Hepatocyte (in vitro differentiated cells): ENCODE results near the gene RNF125.

ENCODE experiments used
- EZH2 ChIP-seq: fragments of 200-600 bp; sonication (generic); IDR thresholded peaks from 2 replicates; pipeline ENCODE4 v1.6.1; 2016; ENCODE audit warnings: antibody characterized with exemption, mild to moderate bottlenecking, borderline replicate concordance
- TF ChIP-seq, protein P1 (sequence below): fragments of 200-600 bp; sonication (generic); IDR thresholded peaks from 2 replicates; pipeline ENCODE4 v1.5.1; 2016; ENCODE audit warnings: antibody characterized with exemption, mild to moderate bottlenecking; ENCODE audit not compliant: poor library complexity

DNA sequence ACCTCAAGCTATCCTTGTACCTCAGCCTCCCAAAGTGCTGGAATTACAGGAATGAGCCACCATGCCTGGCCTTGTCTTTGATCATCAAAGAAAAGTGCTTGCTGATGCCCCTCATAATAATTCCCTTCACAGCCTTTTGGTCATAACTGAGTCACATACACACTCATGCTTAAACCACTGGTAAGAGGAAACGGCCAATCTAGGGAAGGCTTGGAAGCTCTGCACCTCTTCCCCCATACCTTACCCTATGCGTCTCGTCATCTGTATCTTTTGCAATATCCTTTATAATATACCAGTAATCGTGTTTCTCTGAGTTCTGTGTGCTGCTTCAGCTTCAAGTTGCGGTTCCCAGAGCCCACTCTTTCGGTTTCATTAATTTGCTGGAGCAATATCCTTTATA is 68.3 kb downstream of the RNF125 start:
- TF ChIP-seq, protein P1, sequence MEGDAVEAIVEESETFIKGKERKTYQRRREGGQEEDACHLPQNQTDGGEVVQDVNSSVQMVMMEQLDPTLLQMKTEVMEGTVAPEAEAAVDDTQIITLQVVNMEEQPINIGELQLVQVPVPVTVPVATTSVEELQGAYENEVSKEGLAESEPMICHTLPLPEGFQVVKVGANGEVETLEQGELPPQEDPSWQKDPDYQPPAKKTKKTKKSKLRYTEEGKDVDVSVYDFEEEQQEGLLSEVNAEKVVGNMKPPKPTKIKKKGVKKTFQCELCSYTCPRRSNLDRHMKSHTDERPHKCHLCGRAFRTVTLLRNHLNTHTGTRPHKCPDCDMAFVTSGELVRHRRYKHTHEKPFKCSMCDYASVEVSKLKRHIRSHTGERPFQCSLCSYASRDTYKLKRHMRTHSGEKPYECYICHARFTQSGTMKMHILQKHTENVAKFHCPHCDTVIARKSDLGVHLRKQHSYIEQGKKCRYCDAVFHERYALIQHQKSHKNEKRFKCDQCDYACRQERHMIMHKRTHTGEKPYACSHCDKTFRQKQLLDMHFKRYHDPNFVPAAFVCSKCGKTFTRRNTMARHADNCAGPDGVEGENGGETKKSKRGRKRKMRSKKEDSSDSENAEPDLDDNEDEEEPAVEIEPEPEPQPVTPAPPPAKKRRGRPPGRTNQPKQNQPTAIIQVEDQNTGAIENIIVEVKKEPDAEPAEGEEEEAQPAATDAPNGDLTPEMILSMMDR: no peak
- TF ChIP-seq EZH2: no peak
